Skeletal muscle satellite cell (primary cell): ENCODE data around the gene EEF2K.
A peak's percentile ranks its signal among the peaks of the same experiment; 100 is the strongest.
"Not testable (repeated sequence)": the region's sequence is repeated elsewhere in the genome, so short reads cannot be mapped to it uniquely, and the experiment has no call there.

Experiments used
- H3K27me3 ChIP-seq: 2 replicates; pipeline ENCODE4 v1.7.0; 2013; ENCODE audit warnings: low read length; ENCODE audit not compliant: control insufficient read depth, insufficient read depth
- H3K36me3 ChIP-seq: 2 replicates; pipeline ENCODE4 v1.7.0; 2013; ENCODE audit warnings: mild to moderate bottlenecking, control low read depth, low read length; ENCODE audit not compliant: insufficient read depth
- H3K4me1 ChIP-seq: 2 replicates; pipeline ENCODE4 v1.7.0; 2013; ENCODE audit warnings: low read length; ENCODE audit not compliant: control insufficient read depth, insufficient read depth
- H3K4me2 ChIP-seq: 2 replicates; pipeline ENCODE4 v1.7.0; 2013; ENCODE audit warnings: mild to moderate bottlenecking, low read length
- H3K4me3 ChIP-seq: 2 replicates; pipeline ENCODE4 v1.7.0; 2013; ENCODE audit warnings: low read length
- H3K9ac ChIP-seq: 2 replicates; pipeline ENCODE4 v1.7.0; 2013; ENCODE audit warnings: mild to moderate bottlenecking, low read depth, low read length, moderate library complexity
- H3K9me3 ChIP-seq: replicated peaks from 2 replicates; pipeline ENCODE4 v1.7.0; 2013; ENCODE audit warnings: mild to moderate bottlenecking, control low read depth, low read length

Gene EEF2K

GRCh38 chr16:22190081-22190775 is 15.8 kb upstream of the EEF2K start:
- no peaks in the 10 kb centered on the region for H3K9me3 ChIP-seq
- H3K36me3 ChIP-seq, result no peaks in the 10 kb centered on the region
- peak overlapping the region; percentile 47 for H3K9ac ChIP-seq
- no peaks in the 10 kb centered on the region for H3K27me3 ChIP-seq
- H3K4me2 ChIP-seq, result peak overlapping the region; percentile 95
- peak overlapping the region; percentile 77 for H3K4me3 ChIP-seq
- H3K4me1 ChIP-seq, result peaks cover 34% of the 10 kb centered on the region

DNA sequence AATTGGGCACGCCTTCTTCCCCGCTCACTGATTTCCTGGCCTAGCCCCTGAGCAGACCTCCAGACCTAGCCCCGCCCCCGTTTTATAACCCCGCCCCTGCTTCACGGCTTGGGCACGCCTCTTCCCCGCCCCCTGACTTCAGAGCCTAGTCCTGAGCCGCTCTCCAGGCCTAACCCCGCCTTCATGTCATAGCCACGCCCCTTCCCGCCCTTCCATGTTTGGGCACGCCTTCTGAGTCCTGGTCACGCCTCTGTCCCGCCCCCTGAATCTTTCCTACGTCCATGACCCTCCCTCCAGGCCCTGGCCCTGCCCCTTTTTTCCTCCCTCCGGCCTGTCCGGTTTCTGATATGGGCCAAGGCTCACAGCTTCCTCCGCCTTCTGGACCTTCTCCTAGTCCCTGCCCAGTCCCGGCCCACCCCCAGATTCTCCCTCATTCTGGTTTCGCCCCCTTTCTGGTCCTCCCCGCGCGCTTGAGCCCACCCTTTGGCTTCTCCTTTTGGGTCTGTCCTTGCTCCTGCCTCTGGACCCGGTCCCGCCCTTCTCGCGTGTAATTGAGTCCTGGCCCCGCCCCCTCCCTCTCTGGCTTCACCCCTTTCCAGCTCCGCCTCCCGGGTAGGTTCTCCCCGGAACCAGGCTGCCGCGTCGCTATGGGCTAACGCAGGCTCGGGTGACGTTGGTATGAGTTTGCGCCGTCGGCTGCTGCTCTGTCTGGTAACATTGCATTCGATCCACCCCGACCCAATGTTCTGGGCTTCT is 15.1 kb upstream of the EEF2K start:
- Histone ChIP-seq H3K9me3 (no peaks in the 10 kb centered on the region), H3K4me2 (peak overlapping the region; percentile 78), H3K4me1 (peaks cover 34% of the 10 kb centered on the region), H3K36me3 (no peaks in the 10 kb centered on the region), H3K9ac (peak overlapping the region; percentile 82), H3K27me3 (no peaks in the 10 kb centered on the region), H3K4me3 (peak overlapping the region; percentile 69)

GRCh38 chr16:22191532-22192260 is 14.4 kb upstream of the EEF2K start:
- Histone ChIP-seq H3K4me1 (peaks cover 34% of the 10 kb centered on the region), H3K9me3 (no peaks in the 10 kb centered on the region), H3K4me3 (peak overlapping the region; percentile 69), H3K4me2 (peak overlapping the region; percentile 78), H3K36me3 (no peaks in the 10 kb centered on the region), H3K9ac (peak overlapping the region; percentile 82), H3K27me3 (no peaks in the 10 kb centered on the region)

- peak overlapping the region; percentile 82 for H3K9ac ChIP-seq
- no peaks in the 10 kb centered on the region for H3K36me3 ChIP-seq
- H3K9me3 ChIP-seq, result no peaks in the 10 kb centered on the region
- H3K4me3 ChIP-seq, result peak overlapping the region; percentile 69
- no peaks in the 10 kb centered on the region for H3K27me3 ChIP-seq
- peaks cover 34% of the 10 kb centered on the region for H3K4me1 ChIP-seq
- peak overlapping the region; percentile 78 for H3K4me2 ChIP-seq
These were observed 13.6 kb upstream of the EEF2K start for GRCh38 chr16:22192261-22193062.

DNA sequence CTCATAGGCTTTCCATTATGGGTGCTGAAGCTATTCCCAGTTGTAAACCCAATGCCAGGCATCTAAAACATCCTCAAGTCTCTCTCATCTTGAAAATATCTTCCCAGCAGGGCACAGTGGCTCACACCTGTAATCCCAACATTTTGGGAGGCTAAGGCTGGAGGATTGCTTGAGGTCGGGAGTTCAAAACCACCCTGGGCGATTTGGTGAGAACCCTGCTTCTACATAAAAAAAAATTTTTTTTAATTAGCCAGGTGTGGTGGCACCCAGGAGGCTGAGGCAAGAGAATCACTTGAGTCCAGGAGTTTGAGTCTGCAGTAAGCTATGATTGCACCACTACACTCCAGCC is 13.0 kb upstream of the EEF2K start:
- Histone ChIP-seq H3K27me3 (no peaks in the 10 kb centered on the region), H3K4me3 (no peak overlapping the region), H3K4me2 (peak overlapping the region; percentile 78), H3K36me3 (no peaks in the 10 kb centered on the region), H3K9me3 (no peaks in the 10 kb centered on the region), H3K9ac (no peak overlapping the region), H3K4me1 (peaks cover 34% of the 10 kb centered on the region)

GRCh38 chr16:22194707-22195444 is 11.2 kb upstream of the EEF2K start:
- no peaks in the 10 kb centered on the region for H3K9me3 ChIP-seq
- no peak overlapping the region for H3K9ac ChIP-seq
- no peak overlapping the region for H3K4me2 ChIP-seq
- H3K4me1 ChIP-seq, result peaks cover 35% of the 10 kb centered on the region
- H3K36me3 ChIP-seq, result no peaks in the 10 kb centered on the region
- H3K4me3 ChIP-seq, result no peak overlapping the region
- no peaks in the 10 kb centered on the region for H3K27me3 ChIP-seq

DNA sequence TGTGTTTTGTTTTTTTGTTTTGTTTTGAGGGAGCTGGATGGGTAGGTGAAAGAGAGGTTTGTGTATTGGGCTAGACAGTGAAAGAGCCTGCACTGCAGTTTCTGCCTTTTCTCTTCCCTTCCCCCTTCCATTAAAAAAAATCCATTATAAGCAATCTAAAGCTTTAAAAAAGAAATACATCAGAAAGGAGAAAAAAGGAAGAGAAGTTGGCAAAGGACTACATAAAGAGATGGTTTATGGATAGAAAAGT is 10.7 kb upstream of the EEF2K start:
- Histone ChIP-seq H3K4me2 (no peak overlapping the region), H3K36me3 (no peaks in the 10 kb centered on the region), H3K27me3 (no peaks in the 10 kb centered on the region), H3K4me1 (peaks cover 37% of the 10 kb centered on the region), H3K9me3 (no peaks in the 10 kb centered on the region), H3K9ac (no peak overlapping the region), H3K4me3 (no peak overlapping the region)

DNA sequence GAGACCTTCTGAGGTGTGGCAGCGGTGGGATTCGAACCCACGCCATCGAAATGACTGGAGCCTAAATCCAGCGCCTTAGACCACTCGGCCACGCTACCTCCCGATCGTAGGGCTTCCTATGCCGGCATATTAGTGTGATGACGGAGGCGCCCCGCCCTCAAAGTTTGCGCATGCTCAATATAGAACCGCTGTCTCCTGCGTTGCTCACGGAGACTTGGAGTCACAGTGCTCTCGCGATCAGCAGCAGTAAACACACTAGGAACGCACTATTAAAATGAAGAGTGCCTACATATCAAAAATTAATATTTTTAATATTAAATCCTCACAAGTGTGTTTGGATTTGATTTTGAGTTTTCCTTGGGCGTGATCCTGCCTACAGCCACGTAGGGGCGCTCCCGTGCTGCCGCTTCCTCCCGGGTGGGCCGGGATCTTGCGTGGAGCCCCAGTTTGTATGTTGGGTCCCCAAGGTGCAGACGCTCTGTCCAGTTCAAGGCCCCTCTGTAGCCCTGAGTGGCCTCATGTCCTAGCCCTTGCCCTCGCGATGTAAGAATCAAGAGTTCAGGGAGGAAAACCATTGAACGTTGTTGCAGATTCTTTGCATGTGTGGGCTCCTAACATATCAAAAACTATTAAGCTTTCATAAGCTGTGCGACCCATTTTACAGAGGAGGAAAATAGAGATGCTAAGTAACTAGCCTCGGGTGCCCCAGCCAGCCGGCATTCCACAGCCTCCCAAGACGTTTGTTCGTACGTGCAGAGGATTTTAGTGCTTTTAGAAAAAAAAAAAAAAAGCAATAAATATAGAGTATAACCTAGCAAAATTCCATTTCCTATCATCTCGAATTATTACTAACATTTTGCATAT is 10.2 kb upstream of the EEF2K start:
- peak overlapping the region; percentile 69 for H3K4me3 ChIP-seq
- no peaks in the 10 kb centered on the region for H3K27me3 ChIP-seq
- H3K36me3 ChIP-seq, result no peaks in the 10 kb centered on the region
- no peaks in the 10 kb centered on the region for H3K9me3 ChIP-seq
- peak overlapping the region; percentile 74 for H3K9ac ChIP-seq
- peak overlapping the region; percentile 85 for H3K4me2 ChIP-seq
- peaks cover 38% of the 10 kb centered on the region for H3K4me1 ChIP-seq

- H3K4me3 ChIP-seq, H3K9ac ChIP-seq: not testable (repeated sequence)
- H3K4me1 ChIP-seq, result peaks cover 34% of the 10 kb centered on the region
These were observed 9.4 kb upstream of the EEF2K start for GRCh38 chr16:22196559-22197168.

More at GRCh38 chr16:22196559-22197168, 9.4 kb upstream of the EEF2K start:
- not testable (repeated sequence) for H3K4me2 ChIP-seq, H3K9me3 ChIP-seq, H3K27me3 ChIP-seq, H3K36me3 ChIP-seq
